PC-3 (cell line): Measurements from ENCODE around the gene CACNA2D2.

Experiments used
- EZH2 ChIP-seq: fragments of 300-600 bp; sonication (generic); IDR thresholded peaks from one replicate; pipeline ENCODE4 v1.6.1; 2017; ENCODE audit warnings: antibody characterized with exemption, mild to moderate bottlenecking, low read length; ENCODE audit not compliant: unreplicated experiment
- TF ChIP-seq, protein P1 (sequence below): fragments of 300-600 bp; sonication (generic); conservative IDR thresholded peaks from 2 replicates; pipeline ENCODE4 v1.5.1; 2017; ENCODE audit warnings: antibody characterized with exemption, low read depth, mild to moderate bottlenecking, low read length

DNA sequence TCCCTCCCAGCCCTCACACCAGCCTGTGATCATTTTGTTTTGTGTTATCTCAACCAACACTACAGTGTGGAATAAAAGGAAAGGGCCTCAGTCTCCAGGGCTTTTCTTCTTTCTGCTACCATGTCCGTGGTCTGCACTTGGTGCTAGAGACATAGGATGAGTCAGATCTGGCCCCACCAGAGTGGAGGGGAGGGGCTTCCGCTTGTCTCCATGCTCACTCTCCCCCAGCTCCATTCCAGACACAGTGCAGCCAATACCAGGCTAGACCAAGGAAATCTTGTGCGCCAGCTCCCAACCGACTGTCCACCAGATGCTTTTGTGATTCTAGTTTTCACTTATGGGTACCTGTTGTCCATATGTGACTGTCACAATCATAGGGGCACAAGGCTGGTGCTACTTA is 92.2 kb downstream of the CACNA2D2 start:
- TF ChIP-seq, protein P1, sequence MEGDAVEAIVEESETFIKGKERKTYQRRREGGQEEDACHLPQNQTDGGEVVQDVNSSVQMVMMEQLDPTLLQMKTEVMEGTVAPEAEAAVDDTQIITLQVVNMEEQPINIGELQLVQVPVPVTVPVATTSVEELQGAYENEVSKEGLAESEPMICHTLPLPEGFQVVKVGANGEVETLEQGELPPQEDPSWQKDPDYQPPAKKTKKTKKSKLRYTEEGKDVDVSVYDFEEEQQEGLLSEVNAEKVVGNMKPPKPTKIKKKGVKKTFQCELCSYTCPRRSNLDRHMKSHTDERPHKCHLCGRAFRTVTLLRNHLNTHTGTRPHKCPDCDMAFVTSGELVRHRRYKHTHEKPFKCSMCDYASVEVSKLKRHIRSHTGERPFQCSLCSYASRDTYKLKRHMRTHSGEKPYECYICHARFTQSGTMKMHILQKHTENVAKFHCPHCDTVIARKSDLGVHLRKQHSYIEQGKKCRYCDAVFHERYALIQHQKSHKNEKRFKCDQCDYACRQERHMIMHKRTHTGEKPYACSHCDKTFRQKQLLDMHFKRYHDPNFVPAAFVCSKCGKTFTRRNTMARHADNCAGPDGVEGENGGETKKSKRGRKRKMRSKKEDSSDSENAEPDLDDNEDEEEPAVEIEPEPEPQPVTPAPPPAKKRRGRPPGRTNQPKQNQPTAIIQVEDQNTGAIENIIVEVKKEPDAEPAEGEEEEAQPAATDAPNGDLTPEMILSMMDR: no peak
- no peak for TF ChIP-seq EZH2
